Nephron (organoid): Measurements from ENCODE around the gene SSC5D.

Source experiments
- H3K27ac Mint-ChIP-seq, 3 experiments: 2 replicates each; pipeline ENCODE4 v1.8.0; 2020; ENCODE audit warnings: mixed read lengths in 3 of 3, mild to moderate bottlenecking in 2 of 3, moderate library complexity in 1 of 3
- H3K27me3 Mint-ChIP-seq: 2 replicates; pipeline ENCODE4 v1.8.0; 2021; ENCODE audit warnings: low read depth, mild to moderate bottlenecking, moderate library complexity, mixed read lengths
- H3K36me3 Mint-ChIP-seq: 2 replicates; pipeline ENCODE4 v1.8.0; 2020; ENCODE audit warnings: low read depth, mixed read lengths
- H3K4me1 Mint-ChIP-seq: 2 replicates; pipeline ENCODE4 v1.8.0; 2020; ENCODE audit warnings: mixed read lengths
- H3K4me3 Mint-ChIP-seq, 3 experiments: 2 replicates each; pipeline ENCODE4 v1.8.0; 2020; ENCODE audit warnings: mild to moderate bottlenecking in 3 of 3, mixed read lengths in 3 of 3, moderate library complexity in 2 of 3
- H3K9me3 Mint-ChIP-seq: 2 replicates; pipeline ENCODE4 v1.8.0; 2020; ENCODE audit warnings: mixed read lengths
- CTCF ChIP-seq, 3 experiments: fragments of 200-600 bp; sonication (generic); IDR thresholded peaks; one replicate each; pipeline ENCODE4 v1.5.0; 2021; ENCODE audit warnings: antibody characterized with exemption in 3 of 3; ENCODE audit not compliant: unreplicated experiment in 3 of 3

Gene SSC5D

GRCh38 chr19:55487924-55488687, at the start of gene SSC5D:
TSS of gene SSC5D (plus strand) at chr19:55488436. CDS start at chr19:55488590, 154 bp downstream.
- no peaks in the 10 kb centered on the region for H3K9me3 Mint-ChIP-seq
- peak within 1 kb of the TSS; percentile 80 to 83 (median 80) for H3K4me3 Mint-ChIP-seq
- H3K36me3 Mint-ChIP-seq = no peaks in the 10 kb centered on the region

GRCh38 chr19:55439052-55439451, 49.2 kb upstream of the SSC5D start:
- Mint-ChIP-seq H3K4me3 (no peak overlapping the region), H3K27ac (no peak overlapping the region), H3K36me3 (no peaks in the 10 kb centered on the region), H3K9me3 (peaks cover 9% of the 10 kb centered on the region), H3K27me3 (peaks cover 37% of the 10 kb centered on the region), H3K4me1 (peaks cover 22% of the 10 kb centered on the region)
- no peak for TF ChIP-seq CTCF (IDR thresholded peaks at IDR 0.05; ENCODE audit: unreplicated experiment in 3 of 3)

More at GRCh38 chr19:55487924-55488687, at the start of gene SSC5D:
- peak within 1 kb of the TSS; percentile 99 for H3K27ac Mint-ChIP-seq
- no peaks in the 10 kb centered on the region for H3K27me3 Mint-ChIP-seq
- TF ChIP-seq CTCF (IDR thresholded peaks at IDR 0.05; ENCODE audit: unreplicated experiment in 3 of 3) = no peak
- peaks cover 37% of the 10 kb centered on the region for H3K4me1 Mint-ChIP-seq

GRCh38 chr19:55440411-55441105, 47.7 kb upstream of the SSC5D start:
- H3K27me3 Mint-ChIP-seq = peaks cover 37% of the 10 kb centered on the region
- no peak for TF ChIP-seq CTCF (IDR thresholded peaks at IDR 0.05; ENCODE audit: unreplicated experiment in 3 of 3)
- H3K4me3 Mint-ChIP-seq = peak overlapping the region in 1 of 3 experiments; percentile 47
- no peaks in the 10 kb centered on the region for H3K36me3 Mint-ChIP-seq
- no peak overlapping the region for H3K27ac Mint-ChIP-seq
- peaks cover 9% of the 10 kb centered on the region for H3K9me3 Mint-ChIP-seq
- H3K4me1 Mint-ChIP-seq = peaks cover 22% of the 10 kb centered on the region

GRCh38 chr19:55441319-55441691, 46.9 kb upstream of the SSC5D start:
- no peak overlapping the region for H3K27ac Mint-ChIP-seq
- peaks cover 37% of the 10 kb centered on the region for H3K27me3 Mint-ChIP-seq

GRCh38 chr19:55441692-55442321, 46.4 kb upstream of the SSC5D start:
- Mint-ChIP-seq H3K36me3 (no peaks in the 10 kb centered on the region), H3K4me3 (peak overlapping the region in 2 of 3 experiments; percentile 4 to 24), H3K27ac (no peak overlapping the region), H3K9me3 (peaks cover 9% of the 10 kb centered on the region), H3K4me1 (peaks cover 22% of the 10 kb centered on the region), H3K27me3 (peaks cover 33% of the 10 kb centered on the region)
- no peak for TF ChIP-seq CTCF (IDR thresholded peaks at IDR 0.05; ENCODE audit: unreplicated experiment in 3 of 3)

More at GRCh38 chr19:55441319-55441691, 46.9 kb upstream of the SSC5D start:
- H3K4me1 Mint-ChIP-seq = peaks cover 22% of the 10 kb centered on the region
- TF ChIP-seq CTCF (IDR thresholded peaks at IDR 0.05; ENCODE audit: unreplicated experiment in 3 of 3) = no peak
- H3K36me3 Mint-ChIP-seq = no peaks in the 10 kb centered on the region
- H3K9me3 Mint-ChIP-seq = peaks cover 9% of the 10 kb centered on the region
- peak overlapping the region; percentile 4 to 24 (median 8) for H3K4me3 Mint-ChIP-seq
